Subcutaneous adipose tissue (tissue), 4 donors: ENCODE measurements around the gene NANS. TPM values are rescaled to one million over a fixed set of nuclear protein-coding genes. Genes with fewer than 3 reads are reported as not detected.

Experiments used
- total RNA-seq, 4 donors: library from RNA; depleted of rRNA; stranded (reverse); fragments of >200 nt; gene quantifications; one replicate each; pipeline ENCODE4 v1.1.0, GENCODE V29; 2016
- TF ChIP-seq, protein P1 (sequence below): fragments of 450-650 bp; IDR thresholded peaks from one replicate; pipeline ENCODE4 v1.5.1; 2016; ENCODE audit warnings: low read depth, mild to moderate bottlenecking, control low read depth, antibody characterized with exemption, moderate library complexity

The NANS gene
- 10 to 100 TPM; 27.7 to 58.6 (median 41.9) TPM for total RNA-seq

GRCh38 chr9:98056269-98057137 is at the start of gene NANS:
Gene NANS (plus strand): TSS chr9:98056732. CDS start chr9:98056809, 77 bp downstream.
- TF ChIP-seq, protein P1, sequence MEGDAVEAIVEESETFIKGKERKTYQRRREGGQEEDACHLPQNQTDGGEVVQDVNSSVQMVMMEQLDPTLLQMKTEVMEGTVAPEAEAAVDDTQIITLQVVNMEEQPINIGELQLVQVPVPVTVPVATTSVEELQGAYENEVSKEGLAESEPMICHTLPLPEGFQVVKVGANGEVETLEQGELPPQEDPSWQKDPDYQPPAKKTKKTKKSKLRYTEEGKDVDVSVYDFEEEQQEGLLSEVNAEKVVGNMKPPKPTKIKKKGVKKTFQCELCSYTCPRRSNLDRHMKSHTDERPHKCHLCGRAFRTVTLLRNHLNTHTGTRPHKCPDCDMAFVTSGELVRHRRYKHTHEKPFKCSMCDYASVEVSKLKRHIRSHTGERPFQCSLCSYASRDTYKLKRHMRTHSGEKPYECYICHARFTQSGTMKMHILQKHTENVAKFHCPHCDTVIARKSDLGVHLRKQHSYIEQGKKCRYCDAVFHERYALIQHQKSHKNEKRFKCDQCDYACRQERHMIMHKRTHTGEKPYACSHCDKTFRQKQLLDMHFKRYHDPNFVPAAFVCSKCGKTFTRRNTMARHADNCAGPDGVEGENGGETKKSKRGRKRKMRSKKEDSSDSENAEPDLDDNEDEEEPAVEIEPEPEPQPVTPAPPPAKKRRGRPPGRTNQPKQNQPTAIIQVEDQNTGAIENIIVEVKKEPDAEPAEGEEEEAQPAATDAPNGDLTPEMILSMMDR: no peak

DNA sequence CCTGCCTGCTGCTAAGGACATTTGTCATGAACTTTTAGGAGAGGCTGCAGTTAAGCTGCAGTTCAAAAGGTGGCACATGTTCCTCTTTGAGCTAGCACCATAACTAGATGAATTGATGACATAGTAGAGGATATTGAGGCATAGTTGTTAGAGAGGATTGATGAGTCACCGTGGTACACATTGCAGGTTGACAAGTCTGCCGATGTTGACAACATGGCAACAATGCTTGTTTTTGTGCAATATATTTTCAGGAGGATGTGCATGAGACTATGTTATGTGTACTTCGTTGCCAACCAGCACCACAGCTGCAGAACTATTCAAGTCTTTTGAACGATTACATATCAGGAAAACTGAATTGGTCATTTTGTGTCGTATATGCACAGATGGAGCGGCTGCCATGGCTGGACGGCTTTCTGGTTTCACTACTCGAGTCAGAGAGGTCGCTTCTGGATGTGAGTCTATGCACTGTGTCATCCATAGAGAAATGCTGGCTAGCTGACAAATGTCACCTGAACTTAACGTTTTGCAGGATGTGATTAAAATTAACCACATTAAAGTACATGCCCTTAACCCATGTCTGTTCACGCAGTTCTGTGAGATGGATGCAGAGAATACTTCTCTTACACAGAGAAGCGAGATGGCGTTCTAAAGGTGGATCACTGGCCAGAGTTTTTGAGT is 49.1 kb upstream of the NANS start:
- TF ChIP-seq, protein P1: no peak

GRCh38 chr9:98008764-98009163 is 47.8 kb upstream of the NANS start:
- TF ChIP-seq, protein P1: no peak

DNA sequence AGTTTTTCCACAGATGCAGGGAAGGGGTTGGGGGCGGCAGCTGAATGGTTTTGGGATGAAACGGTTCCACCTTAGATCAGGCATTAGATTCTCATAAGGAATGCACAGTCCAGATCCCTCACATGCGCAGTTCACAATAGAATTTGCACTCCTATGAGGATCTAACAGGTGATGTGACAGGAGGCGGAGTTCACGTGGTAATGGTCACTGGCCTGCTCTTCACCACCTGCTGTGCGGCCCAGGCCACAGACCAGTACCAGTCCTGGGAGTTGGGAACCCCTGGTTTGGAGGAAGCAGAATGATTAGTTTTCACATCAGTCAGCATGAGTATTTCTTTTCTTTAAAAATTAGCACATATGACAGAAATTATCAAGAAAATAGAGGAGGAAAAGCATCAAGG is 47.1 kb upstream of the NANS start:
- TF ChIP-seq, protein P1: no peak

DNA sequence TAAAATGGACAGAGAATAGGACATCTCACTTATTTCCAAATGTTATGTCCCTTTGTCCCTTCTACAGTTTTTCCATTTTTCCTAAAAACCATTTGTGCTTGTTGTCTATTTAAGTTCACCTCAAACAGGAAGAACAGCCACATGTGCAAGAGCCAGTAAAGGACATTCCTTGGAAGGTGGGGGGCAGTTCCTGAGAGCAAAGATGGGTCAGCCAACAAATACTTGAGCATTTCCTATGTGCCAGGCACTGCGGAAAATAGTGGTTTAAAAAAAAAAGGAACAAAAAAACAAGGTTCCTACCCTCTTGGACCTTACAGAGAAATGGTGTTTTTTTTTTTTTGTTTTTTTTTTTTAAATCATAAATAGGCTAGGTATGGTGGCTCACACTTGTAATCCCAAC is 46.6 kb upstream of the NANS start:
- TF ChIP-seq, protein P1: no peak

- TF ChIP-seq, protein P1: no peak
These were observed 46.1 kb upstream of the NANS start for GRCh38 chr9:98010445-98010844.

DNA sequence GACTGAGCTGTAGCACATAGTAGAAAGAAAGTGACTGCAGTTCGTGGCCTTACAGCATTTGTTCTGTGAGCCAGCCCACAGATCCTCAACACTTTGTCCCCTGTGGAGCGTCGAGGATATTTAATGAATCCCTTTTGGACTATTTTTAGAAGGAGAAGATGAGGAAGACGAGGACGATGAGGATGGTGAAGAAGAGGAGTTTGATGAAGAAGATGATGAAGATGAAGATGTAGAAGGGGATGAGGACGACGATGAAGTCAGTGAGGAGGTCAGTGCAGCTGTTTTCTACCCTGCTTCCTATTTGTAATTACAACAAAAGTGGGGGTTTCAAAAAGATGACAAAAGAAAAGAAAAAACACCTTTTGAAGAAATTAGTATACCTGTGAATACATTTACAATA is 45.4 kb upstream of the NANS start:
- TF ChIP-seq, protein P1: no peak
